ENCODE measurements around the gene FETUB.

- TF ChIP-seq, protein P1, sequence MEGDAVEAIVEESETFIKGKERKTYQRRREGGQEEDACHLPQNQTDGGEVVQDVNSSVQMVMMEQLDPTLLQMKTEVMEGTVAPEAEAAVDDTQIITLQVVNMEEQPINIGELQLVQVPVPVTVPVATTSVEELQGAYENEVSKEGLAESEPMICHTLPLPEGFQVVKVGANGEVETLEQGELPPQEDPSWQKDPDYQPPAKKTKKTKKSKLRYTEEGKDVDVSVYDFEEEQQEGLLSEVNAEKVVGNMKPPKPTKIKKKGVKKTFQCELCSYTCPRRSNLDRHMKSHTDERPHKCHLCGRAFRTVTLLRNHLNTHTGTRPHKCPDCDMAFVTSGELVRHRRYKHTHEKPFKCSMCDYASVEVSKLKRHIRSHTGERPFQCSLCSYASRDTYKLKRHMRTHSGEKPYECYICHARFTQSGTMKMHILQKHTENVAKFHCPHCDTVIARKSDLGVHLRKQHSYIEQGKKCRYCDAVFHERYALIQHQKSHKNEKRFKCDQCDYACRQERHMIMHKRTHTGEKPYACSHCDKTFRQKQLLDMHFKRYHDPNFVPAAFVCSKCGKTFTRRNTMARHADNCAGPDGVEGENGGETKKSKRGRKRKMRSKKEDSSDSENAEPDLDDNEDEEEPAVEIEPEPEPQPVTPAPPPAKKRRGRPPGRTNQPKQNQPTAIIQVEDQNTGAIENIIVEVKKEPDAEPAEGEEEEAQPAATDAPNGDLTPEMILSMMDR (conservative IDR thresholded peaks at IDR 0.05; ENCODE audit: low read depth, low read length): no peak
- TF ChIP-seq MXI1 (IDR thresholded peaks at IDR 0.05; ENCODE audit: borderline replicate concordance, low read depth, low read length) (no peak), FOS (IDR thresholded peaks at IDR 0.05; ENCODE audit: low read depth, low read length) (no peak), CEBPB (IDR thresholded peaks at IDR 0.05; ENCODE audit: low read depth, low read length) (no peak), MAZ (IDR thresholded peaks at IDR 0.05; ENCODE audit: borderline replicate concordance, low read depth, low read length) (no peak), RFX5 (IDR thresholded peaks at IDR 0.05; ENCODE audit: low read depth, low read length) (no peak), SMC3 (IDR thresholded peaks at IDR 0.05; ENCODE audit: low read depth, low read length) (no peak)
- TF ChIP-seq, protein P2, sequence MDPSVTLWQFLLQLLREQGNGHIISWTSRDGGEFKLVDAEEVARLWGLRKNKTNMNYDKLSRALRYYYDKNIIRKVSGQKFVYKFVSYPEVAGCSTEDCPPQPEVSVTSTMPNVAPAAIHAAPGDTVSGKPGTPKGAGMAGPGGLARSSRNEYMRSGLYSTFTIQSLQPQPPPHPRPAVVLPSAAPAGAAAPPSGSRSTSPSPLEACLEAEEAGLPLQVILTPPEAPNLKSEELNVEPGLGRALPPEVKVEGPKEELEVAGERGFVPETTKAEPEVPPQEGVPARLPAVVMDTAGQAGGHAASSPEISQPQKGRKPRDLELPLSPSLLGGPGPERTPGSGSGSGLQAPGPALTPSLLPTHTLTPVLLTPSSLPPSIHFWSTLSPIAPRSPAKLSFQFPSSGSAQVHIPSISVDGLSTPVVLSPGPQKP (IDR thresholded peaks at IDR 0.05; ENCODE audit: borderline replicate concordance, low read depth, low read length): no peak
These were observed 12.3 kb upstream of the FETUB start for GRCh38 chr3:186627852-186628414.

All from IMR-90 (cell line).